NB4 (cell line): Measurements from ENCODE around the gene EGR2.

Experiments used
- POLR2A ChIP-seq: IDR thresholded peaks from 2 replicates; pipeline ENCODE4 v1.6.1; 2011; ENCODE audit warnings: mild to moderate bottlenecking; ENCODE audit not compliant: insufficient read length; ENCODE audit errors: extremely low read depth
- TF ChIP-seq, protein P1 (sequence below): IDR thresholded peaks from one replicate; pipeline ENCODE4 v1.5.1; 2012; ENCODE audit warnings: low read depth, low read length
- TF ChIP-seq, protein P2 (sequence below): IDR thresholded peaks from 2 replicates; pipeline ENCODE4 v1.6.1; 2011; ENCODE audit warnings: low read depth, low read length

DNA sequence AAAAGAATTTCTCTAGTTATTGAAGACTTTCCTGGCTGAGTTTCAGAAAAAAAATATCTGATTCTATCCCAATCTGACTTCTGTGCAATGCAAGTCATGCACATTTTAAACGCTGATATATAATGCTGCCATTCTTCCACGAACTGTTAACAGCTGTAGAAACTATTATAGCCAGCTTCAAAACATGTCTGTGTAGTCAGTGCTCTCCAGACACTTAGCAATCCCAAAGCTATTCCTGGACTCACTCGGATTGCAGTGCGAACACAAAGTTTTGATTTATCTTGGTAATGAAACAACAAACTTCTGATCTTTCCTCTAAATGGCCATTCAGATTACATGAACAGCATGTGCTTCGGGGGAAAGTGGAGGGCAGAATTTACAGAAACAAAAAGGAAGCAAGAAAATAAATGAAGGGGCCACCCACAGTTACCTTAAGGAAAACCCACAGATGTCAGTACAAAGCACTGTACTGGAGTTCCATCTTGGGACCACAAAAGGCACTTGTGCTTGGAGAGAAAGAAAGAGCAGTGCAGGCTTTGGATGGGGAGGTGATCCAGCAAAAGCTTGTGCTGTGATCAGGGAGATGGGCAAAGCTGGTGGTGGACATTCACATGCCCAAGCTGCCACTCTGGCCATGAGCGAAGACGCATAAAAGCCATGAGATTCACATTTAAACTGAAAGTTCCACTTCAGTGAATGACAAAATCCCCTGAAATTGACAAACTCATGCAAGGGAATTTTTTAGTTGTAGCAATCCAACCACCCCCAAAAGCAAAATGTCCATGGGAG is 43.8 kb downstream of the EGR2 start:
- TF ChIP-seq, protein P1, sequence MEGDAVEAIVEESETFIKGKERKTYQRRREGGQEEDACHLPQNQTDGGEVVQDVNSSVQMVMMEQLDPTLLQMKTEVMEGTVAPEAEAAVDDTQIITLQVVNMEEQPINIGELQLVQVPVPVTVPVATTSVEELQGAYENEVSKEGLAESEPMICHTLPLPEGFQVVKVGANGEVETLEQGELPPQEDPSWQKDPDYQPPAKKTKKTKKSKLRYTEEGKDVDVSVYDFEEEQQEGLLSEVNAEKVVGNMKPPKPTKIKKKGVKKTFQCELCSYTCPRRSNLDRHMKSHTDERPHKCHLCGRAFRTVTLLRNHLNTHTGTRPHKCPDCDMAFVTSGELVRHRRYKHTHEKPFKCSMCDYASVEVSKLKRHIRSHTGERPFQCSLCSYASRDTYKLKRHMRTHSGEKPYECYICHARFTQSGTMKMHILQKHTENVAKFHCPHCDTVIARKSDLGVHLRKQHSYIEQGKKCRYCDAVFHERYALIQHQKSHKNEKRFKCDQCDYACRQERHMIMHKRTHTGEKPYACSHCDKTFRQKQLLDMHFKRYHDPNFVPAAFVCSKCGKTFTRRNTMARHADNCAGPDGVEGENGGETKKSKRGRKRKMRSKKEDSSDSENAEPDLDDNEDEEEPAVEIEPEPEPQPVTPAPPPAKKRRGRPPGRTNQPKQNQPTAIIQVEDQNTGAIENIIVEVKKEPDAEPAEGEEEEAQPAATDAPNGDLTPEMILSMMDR, result no peak
- no peak for TF ChIP-seq POLR2A
- TF ChIP-seq, protein P2, sequence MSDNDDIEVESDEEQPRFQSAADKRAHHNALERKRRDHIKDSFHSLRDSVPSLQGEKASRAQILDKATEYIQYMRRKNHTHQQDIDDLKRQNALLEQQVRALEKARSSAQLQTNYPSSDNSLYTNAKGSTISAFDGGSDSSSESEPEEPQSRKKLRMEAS, result no peak
